Measurements from ENCODE around the gene ST6GALNAC1.
A peak's percentile ranks its signal among the peaks of the same experiment; 100 is the strongest.

ST6GALNAC1 gene

GRCh38 chr17:76675648-76676047 lies 32.1 kb upstream of the ST6GALNAC1 start:
- DNase-seq (ENCODE audit: low spot score), result no peak

- DNase-seq (ENCODE audit: low spot score), result no peak
Measured at GRCh38 chr17:76674600-76674999, 31.0 kb upstream of the ST6GALNAC1 start.

GRCh38 chr17:76673729-76674128 lies 30.2 kb upstream of the ST6GALNAC1 start:
- no peak for DNase-seq (ENCODE audit: low spot score)

- no peak for DNase-seq (ENCODE audit: low spot score)
Measured at GRCh38 chr17:76672892-76673291, 29.3 kb upstream of the ST6GALNAC1 start.

GRCh38 chr17:76672270-76672851 lies 28.8 kb upstream of the ST6GALNAC1 start:
- DNase-seq (ENCODE audit: low spot score), result no peak

- DNase-seq (ENCODE audit: low spot score), result no peak
Measured at GRCh38 chr17:76671912-76672262, 28.3 kb upstream of the ST6GALNAC1 start.

GRCh38 chr17:76671123-76671911 lies 27.8 kb upstream of the ST6GALNAC1 start:
- DNase-seq (ENCODE audit: low spot score), result peak; percentile 100

- no peak for DNase-seq (ENCODE audit: low spot score)
Measured at GRCh38 chr17:76670718-76671122, 27.2 kb upstream of the ST6GALNAC1 start.

- peak; percentile 59 for DNase-seq (ENCODE audit: low spot score)
Measured at GRCh38 chr17:76670020-76670717, 26.6 kb upstream of the ST6GALNAC1 start.

GRCh38 chr17:76667786-76668453 lies 24.4 kb upstream of the ST6GALNAC1 start:
- no peak for DNase-seq (ENCODE audit: low spot score)

GRCh38 chr17:76667491-76667755 lies 23.9 kb upstream of the ST6GALNAC1 start:
- no peak for DNase-seq (ENCODE audit: low spot score)

- DNase-seq (ENCODE audit: low spot score), result no peak
Measured at GRCh38 chr17:76660656-76661042, 17.1 kb upstream of the ST6GALNAC1 start.

- peak; percentile 61 for DNase-seq (ENCODE audit: low spot score)
Measured at GRCh38 chr17:76659928-76660655, 16.5 kb upstream of the ST6GALNAC1 start.

- peak; percentile 18 for DNase-seq (ENCODE audit: low spot score)
Measured at GRCh38 chr17:76658242-76658662, 14.7 kb upstream of the ST6GALNAC1 start.

- no peak for DNase-seq (ENCODE audit: low spot score)
Measured at GRCh38 chr17:76657505-76658241, 14.1 kb upstream of the ST6GALNAC1 start.

- peak; percentile 18 for DNase-seq (ENCODE audit: low spot score)
Measured at GRCh38 chr17:76654408-76654807, 10.9 kb upstream of the ST6GALNAC1 start.

GRCh38 chr17:76650504-76650903 lies 6.9 kb upstream of the ST6GALNAC1 start:
- DNase-seq (ENCODE audit: low spot score), result no peak

- DNase-seq (ENCODE audit: low spot score), result no peak
Measured at GRCh38 chr17:76646712-76647111, 3.2 kb upstream of the ST6GALNAC1 start.

- DNase-seq (ENCODE audit: low spot score), result no peak
Measured at GRCh38 chr17:76645481-76645880, 1.9 kb upstream of the ST6GALNAC1 start.

- DNase-seq (ENCODE audit: low spot score), result no peak
Measured at GRCh38 chr17:76644995-76645394, 1.4 kb upstream of the ST6GALNAC1 start.

- DNase-seq (ENCODE audit: low spot score), result no peak
Measured at GRCh38 chr17:76642994-76643393, 563 bp downstream of the ST6GALNAC1 start.

Data from CD4-positive, alpha-beta T cell treated with Interleukin-6 at 100 ng/mL for 8 hours (primary cell).